SK-N-SH treated with all-trans-retinoic acid at 6 μM for 48 hours (cell line): ENCODE results near the gene SMIM45.

Source experiments
- ATAC-seq: fragments of 200-7000 bp; cut with Tn5 transposase; 3 replicates; pipeline ENCODE4 v1.9.1; 2020; ENCODE audit warnings: mild to moderate bottlenecking, moderate library complexity
- ARNTL ChIP-seq: fragments of 450-650 bp; formaldehyde crosslinking; IDR thresholded peaks from 2 replicates; pipeline ENCODE4 v1.5.0; 2020; ENCODE audit warnings: low read depth, mild to moderate bottlenecking, moderate library complexity, borderline replicate concordance
- BACH2 ChIP-seq: fragments of 250-450 bp; sonication (Bioruptor Pico); IDR thresholded peaks from 2 replicates; pipeline ENCODE4 v1.9.0; 2021; ENCODE audit warnings: mild to moderate bottlenecking, borderline replicate concordance
- CSDC2 ChIP-seq: fragments of 250-450 bp; sonication (Bioruptor Pico); IDR thresholded peaks from 2 replicates; pipeline ENCODE4 v1.5.0; 2020; ENCODE audit warnings: mild to moderate bottlenecking, moderate library complexity
- ESRRG ChIP-seq: fragments of 250-450 bp; sonication (Bioruptor Pico); IDR thresholded peaks from 2 replicates; pipeline ENCODE4 v1.6.1; 2021; ENCODE audit warnings: mild to moderate bottlenecking
- GLIS3 ChIP-seq: fragments of 250-450 bp; sonication (Bioruptor Pico); IDR thresholded peaks from 2 replicates; pipeline ENCODE4 v1.5.0; 2020; ENCODE audit warnings: mild to moderate bottlenecking, moderate library complexity
- ISL1 ChIP-seq: fragments of 250-450 bp; sonication (Bioruptor Pico); IDR thresholded peaks from 2 replicates; pipeline ENCODE4 v2.1.2; 2022; ENCODE audit warnings: mild to moderate bottlenecking, moderate library complexity
- OSR1 ChIP-seq: fragments of 250-450 bp; sonication (Bioruptor Pico); IDR thresholded peaks from 2 replicates; pipeline ENCODE4 v1.8.0; 2022; ENCODE audit warnings: moderate library complexity, mild to moderate bottlenecking, inconsistent platforms
- PPARA ChIP-seq: fragments of 250-450 bp; sonication (Bioruptor Pico); IDR thresholded peaks from 2 replicates; pipeline ENCODE4 v1.5.0; 2020; ENCODE audit warnings: mild to moderate bottlenecking, borderline replicate concordance
- RARB ChIP-seq: fragments of 250-450 bp; sonication (Bioruptor Pico); IDR thresholded peaks from 2 replicates; pipeline ENCODE4 v1.8.0; 2021; ENCODE audit warnings: mild to moderate bottlenecking, moderate library complexity
- SNAI2 ChIP-seq: fragments of 250-450 bp; sonication (Bioruptor Pico); IDR thresholded peaks from 2 replicates; pipeline ENCODE4 v1.5.0; 2020; ENCODE audit warnings: mild to moderate bottlenecking, moderate library complexity
- TCF4 ChIP-seq: fragments of 250-450 bp; sonication (Bioruptor Pico); IDR thresholded peaks from 2 replicates; pipeline ENCODE4 v1.8.0; 2021; ENCODE audit warnings: mild to moderate bottlenecking, moderate library complexity, borderline replicate concordance
- TOX ChIP-seq: fragments of 250-450 bp; sonication (Bioruptor Pico); IDR thresholded peaks from 2 replicates; pipeline ENCODE4 v1.8.0; 2021; ENCODE audit warnings: mild to moderate bottlenecking, moderate library complexity, borderline replicate concordance
- ZC3H10 ChIP-seq: fragments of 250-450 bp; sonication (Bioruptor Pico); IDR thresholded peaks from 2 replicates; pipeline ENCODE4 v1.5.1; 2021; ENCODE audit warnings: mild to moderate bottlenecking, moderate library complexity
- ZFP3 ChIP-seq: fragments of 250-450 bp; sonication (Bioruptor Pico); IDR thresholded peaks from 2 replicates; pipeline ENCODE4 v1.5.0; 2020; ENCODE audit warnings: mild to moderate bottlenecking, moderate library complexity
- ZFP30 ChIP-seq: fragments of 450-650 bp; formaldehyde crosslinking; IDR thresholded peaks from 2 replicates; pipeline ENCODE4 v1.5.0; 2022; ENCODE audit warnings: mild to moderate bottlenecking, moderate library complexity
- ZNF565 ChIP-seq: fragments of 450-650 bp; formaldehyde crosslinking; conservative IDR thresholded peaks from 2 replicates; pipeline ENCODE4 v1.5.0; 2020; ENCODE audit warnings: low read depth, mild to moderate bottlenecking, moderate library complexity
- ZNF70 ChIP-seq: fragments of 450-650 bp; formaldehyde crosslinking; IDR thresholded peaks from 2 replicates; pipeline ENCODE4 v1.5.0; 2020; ENCODE audit warnings: mild to moderate bottlenecking, moderate library complexity
- TF ChIP-seq, protein P1 (sequence below): fragments of 250-450 bp; sonication (Bioruptor Pico); IDR thresholded peaks from 2 replicates; pipeline ENCODE4 v1.8.0; 2021; ENCODE audit warnings: low read depth, mild to moderate bottlenecking, moderate library complexity, borderline replicate concordance
- TF ChIP-seq, protein P2 (sequence below): fragments of 250-450 bp; sonication (Bioruptor Pico); IDR thresholded peaks from 2 replicates; pipeline ENCODE4 v1.5.1; 2020; ENCODE audit warnings: low read depth, mild to moderate bottlenecking, moderate library complexity
- TF ChIP-seq, protein P3 (sequence below): fragments of 250-450 bp; sonication (Bioruptor Pico); IDR thresholded peaks from 2 replicates; pipeline ENCODE4 v1.5.0; 2020; ENCODE audit warnings: mild to moderate bottlenecking, moderate library complexity

Gene SMIM45

DNA sequence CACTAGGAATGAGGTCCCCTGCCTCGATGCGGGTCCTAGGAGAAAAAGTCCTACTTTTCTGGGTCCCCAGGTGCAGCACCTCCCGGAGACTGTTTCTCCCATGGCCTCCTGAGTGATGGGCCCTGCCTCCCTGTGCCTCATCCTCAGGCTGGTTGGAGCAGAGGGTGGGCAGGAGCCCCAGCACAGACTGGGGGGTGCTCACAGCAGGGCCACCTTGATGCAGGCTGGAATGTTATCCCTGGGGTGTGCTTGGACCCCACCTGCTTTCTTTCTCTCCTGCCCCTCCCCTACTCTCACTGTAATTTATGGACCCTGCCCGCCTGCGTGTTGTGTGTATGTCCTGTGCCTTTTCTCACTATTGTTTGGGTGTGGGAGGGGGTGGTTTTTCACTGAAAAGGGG is 45.1 kb upstream of the SMIM45 start:
- no peak for ATAC-seq
- TF ChIP-seq ZNF565 (CRISPR knock-in tag) (no peak), ZFP3 (CRISPR knock-in tag) (no peak), PPARA (CRISPR knock-in tag) (no peak), BACH2 (CRISPR knock-in tag) (no peak), ZFP30 (CRISPR knock-in tag) (no peak), ISL1 (no peak), GLIS3 (CRISPR knock-in tag) (no peak), RARB (CRISPR knock-in tag) (no peak), TCF4 (CRISPR knock-in tag) (no peak), ARNTL (CRISPR knock-in tag) (no peak), OSR1 (CRISPR knock-in tag) (no peak)

DNA sequence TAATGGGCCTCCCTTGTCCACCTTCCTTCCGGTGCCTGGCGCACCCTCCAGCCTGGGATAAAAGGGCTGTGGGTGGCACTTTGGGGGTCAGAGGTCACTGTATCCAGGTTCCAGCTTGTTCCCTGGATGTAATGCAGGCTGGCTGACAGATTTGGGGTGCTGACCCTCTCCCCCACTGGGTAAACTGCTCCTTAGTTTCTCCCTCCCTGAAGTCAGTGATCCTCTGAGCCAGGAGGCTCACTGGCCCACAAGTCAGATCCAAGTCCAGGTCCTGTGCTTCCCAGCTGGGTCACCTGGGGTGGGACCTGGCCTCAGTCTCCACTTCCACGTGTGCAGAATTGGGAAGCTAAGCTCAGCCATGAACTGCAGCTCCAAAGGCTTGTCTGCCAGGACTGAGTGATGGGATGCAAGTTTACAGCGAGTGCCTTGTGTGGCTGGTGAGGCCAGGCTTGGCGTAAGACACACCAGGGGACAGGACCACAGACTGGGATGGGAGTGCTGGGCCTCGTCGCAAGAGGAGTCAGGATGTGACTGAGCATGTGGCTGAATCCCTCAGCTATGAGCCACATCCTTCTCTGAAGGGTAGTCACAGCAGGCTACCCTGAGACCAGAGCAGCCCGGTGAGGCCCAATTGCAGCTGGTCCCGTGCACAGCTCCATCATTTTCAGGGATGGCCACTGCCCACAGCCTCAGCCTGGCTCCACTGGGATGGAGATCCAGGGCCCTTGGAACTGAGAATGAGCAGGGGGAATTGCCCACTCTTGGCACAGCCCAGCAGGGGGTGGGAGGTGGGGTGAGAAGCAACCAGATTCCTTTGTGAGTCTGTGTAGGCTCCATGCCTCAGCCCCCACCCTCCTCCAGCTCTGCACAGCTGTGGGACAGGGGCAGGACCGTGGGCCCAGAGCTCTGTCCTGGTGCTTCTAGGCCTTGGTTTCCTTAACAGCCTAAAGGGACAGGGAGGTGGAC is 44.2 kb upstream of the SMIM45 start:
- no peak for ATAC-seq
- TF ChIP-seq ZNF70 (CRISPR knock-in tag), result no peak
- no peak for TF ChIP-seq ZFP3 (CRISPR knock-in tag)
- TF ChIP-seq, protein P1, sequence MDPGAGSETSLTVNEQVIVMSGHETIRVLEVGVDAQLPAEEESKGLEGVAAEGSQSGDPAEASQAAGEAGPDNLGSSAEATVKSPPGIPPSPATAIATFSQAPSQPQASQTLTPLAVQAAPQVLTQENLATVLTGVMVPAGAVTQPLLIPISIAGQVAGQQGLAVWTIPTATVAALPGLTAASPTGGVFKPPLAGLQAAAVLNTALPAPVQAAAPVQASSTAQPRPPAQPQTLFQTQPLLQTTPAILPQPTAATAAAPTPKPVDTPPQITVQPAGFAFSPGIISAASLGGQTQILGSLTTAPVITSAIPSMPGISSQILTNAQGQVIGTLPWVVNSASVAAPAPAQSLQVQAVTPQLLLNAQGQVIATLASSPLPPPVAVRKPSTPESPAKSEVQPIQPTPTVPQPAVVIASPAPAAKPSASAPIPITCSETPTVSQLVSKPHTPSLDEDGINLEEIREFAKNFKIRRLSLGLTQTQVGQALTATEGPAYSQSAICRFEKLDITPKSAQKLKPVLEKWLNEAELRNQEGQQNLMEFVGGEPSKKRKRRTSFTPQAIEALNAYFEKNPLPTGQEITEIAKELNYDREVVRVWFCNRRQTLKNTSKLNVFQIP (CRISPR knock-in tag), result no peak
- no peak for TF ChIP-seq RARB (CRISPR knock-in tag)
- no peak for TF ChIP-seq CSDC2
- TF ChIP-seq, all 23 proteins: peak for 0

DNA sequence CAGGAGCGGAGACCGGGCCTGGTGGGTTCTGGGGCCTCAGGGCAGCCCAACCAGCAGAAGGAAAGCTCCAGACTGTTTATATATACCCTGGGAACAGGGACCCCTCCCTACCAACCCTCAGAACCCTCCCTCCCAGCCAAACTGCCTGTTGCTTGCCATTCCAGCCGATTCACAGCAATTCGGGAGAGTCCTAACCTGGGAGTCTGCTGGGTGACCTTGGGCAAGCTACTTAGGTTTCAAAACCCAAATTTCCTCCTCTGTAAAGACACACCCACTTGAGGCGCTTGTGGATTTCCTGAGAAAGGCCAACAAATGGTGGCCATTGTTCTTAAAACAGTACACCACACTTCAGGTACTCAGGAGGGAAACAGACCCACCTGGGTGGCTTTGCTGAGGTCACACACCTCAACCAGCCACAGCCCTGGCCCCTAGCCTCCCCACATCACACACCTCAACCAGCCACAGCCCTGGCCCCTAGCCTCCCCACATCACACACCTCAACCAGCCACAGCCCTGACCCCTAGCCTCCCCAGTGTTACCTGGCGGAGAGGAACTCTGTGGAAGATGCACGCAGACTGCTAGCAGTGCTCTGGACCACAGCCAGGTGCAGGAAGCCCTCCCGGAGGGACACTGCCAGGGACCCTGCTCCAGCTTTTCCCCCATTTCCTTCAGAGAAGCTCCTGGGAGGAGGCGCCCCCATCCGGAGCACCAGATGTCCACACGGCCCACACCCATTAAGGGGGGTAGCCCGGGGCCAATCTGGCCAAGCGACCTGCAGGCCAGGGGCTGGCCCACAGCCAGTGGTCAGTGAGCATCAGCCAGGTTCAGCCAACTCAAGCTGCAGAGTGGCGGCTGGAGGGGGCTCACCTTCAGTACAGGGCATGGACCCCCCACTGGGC is 43.3 kb upstream of the SMIM45 start:
- ATAC-seq, result no peak

More for the DNA sequence above, 43.3 kb upstream of the SMIM45 start:
- no peak for TF ChIP-seq SNAI2 (CRISPR knock-in tag)
- no peak for TF ChIP-seq BACH2 (CRISPR knock-in tag)
- TF ChIP-seq CSDC2, result no peak
- TF ChIP-seq, protein P2, sequence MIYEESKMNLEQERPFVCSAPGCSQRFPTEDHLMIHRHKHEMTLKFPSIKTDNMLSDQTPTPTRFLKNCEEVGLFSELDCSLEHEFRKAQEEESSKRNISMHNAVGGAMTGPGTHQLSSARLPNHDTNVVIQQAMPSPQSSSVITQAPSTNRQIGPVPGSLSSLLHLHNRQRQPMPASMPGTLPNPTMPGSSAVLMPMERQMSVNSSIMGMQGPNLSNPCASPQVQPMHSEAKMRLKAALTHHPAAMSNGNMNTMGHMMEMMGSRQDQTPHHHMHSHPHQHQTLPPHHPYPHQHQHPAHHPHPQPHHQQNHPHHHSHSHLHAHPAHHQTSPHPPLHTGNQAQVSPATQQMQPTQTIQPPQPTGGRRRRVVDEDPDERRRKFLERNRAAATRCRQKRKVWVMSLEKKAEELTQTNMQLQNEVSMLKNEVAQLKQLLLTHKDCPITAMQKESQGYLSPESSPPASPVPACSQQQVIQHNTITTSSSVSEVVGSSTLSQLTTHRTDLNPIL (CRISPR knock-in tag), result no peak
- no peak for TF ChIP-seq ARNTL (CRISPR knock-in tag)
- TF ChIP-seq ZC3H10, result no peak
- TF ChIP-seq GLIS3 (CRISPR knock-in tag), result no peak
- TF ChIP-seq ZNF70 (CRISPR knock-in tag), result no peak
- TF ChIP-seq, protein P3, sequence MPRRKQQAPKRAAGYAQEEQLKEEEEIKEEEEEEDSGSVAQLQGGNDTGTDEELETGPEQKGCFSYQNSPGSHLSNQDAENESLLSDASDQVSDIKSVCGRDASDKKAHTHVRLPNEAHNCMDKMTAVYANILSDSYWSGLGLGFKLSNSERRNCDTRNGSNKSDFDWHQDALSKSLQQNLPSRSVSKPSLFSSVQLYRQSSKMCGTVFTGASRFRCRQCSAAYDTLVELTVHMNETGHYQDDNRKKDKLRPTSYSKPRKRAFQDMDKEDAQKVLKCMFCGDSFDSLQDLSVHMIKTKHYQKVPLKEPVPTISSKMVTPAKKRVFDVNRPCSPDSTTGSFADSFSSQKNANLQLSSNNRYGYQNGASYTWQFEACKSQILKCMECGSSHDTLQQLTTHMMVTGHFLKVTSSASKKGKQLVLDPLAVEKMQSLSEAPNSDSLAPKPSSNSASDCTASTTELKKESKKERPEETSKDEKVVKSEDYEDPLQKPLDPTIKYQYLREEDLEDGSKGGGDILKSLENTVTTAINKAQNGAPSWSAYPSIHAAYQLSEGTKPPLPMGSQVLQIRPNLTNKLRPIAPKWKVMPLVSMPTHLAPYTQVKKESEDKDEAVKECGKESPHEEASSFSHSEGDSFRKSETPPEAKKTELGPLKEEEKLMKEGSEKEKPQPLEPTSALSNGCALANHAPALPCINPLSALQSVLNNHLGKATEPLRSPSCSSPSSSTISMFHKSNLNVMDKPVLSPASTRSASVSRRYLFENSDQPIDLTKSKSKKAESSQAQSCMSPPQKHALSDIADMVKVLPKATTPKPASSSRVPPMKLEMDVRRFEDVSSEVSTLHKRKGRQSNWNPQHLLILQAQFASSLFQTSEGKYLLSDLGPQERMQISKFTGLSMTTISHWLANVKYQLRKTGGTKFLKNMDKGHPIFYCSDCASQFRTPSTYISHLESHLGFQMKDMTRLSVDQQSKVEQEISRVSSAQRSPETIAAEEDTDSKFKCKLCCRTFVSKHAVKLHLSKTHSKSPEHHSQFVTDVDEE, result no peak
- TF ChIP-seq ZFP30 (CRISPR knock-in tag), result no peak
- no peak for TF ChIP-seq ZNF565 (CRISPR knock-in tag)
- no peak for TF ChIP-seq ISL1
- no peak for TF ChIP-seq TOX (CRISPR knock-in tag)
- TF ChIP-seq, protein P1 (CRISPR knock-in tag), result no peak
- TF ChIP-seq ESRRG, result no peak
- no peak for TF ChIP-seq PPARA (CRISPR knock-in tag)
- no peak for TF ChIP-seq RARB (CRISPR knock-in tag)
